ENCODE measurements around the gene VPS54. TPM values are rescaled to one million over a fixed set of nuclear protein-coding genes. Genes with fewer than 3 reads are reported as not detected.

Gene VPS54
- total RNA-seq, 1 experiment from 2014 or later = 21.2 TPM

DNA sequence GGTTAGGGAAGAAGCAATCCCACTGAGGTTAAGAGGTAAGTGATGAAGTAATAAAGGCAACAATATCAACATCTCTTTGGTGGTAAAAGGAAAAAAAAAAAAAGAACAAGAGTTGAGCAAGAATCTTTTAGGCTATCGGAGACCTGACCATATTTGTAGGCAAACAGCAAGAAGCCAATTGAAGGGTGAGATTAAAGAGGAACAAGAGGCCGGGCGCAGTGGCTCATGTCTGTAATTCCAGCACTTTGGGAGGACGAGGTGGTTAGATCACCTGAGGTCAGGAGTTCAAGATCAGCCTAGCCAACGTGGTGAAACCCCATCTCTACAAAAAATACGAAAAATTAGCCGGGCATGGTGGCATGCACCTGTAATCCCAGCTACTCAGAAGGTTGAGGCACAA lies 11.3 kb downstream of the VPS54 start:
- in situ Hi-C loops (cut with HindIII; ENCODE audit: low pct_unique_long_range_greater_than_20kb, low sequenced_read_pairs) = no loop called here
- no peaks in the 10 kb centered on the region; the same call in 1 of the 2 replicates for H3K4me1 ChIP-seq (ENCODE audit: control insufficient read depth, insufficient read depth, low read length)
- no peak for ATAC-seq
- intact Hi-C loops (cut with micrococcal nuclease; ENCODE audit: unreplicated experiment) = no loop called here
- H3K27ac ChIP-seq (ENCODE audit: low read length) = no peak overlapping the region
- BruUV-seq (replicated peaks) = no TSS peak
- H3K27me3 ChIP-seq (ENCODE audit: control insufficient read depth, insufficient read depth, low read length) = no peaks in the 10 kb centered on the region
- no peak for TF ChIP-seq SIN3A (IDR thresholded peaks at IDR 0.05; ENCODE audit: borderline replicate concordance, insufficient read depth, low read depth, low read length)
- no peak for TF ChIP-seq TCF7L2 (IDR thresholded peaks at IDR 0.05; ENCODE audit: low read depth, low read length)
- TF ChIP-seq POLR2AphosphoS5 (IDR thresholded peaks at IDR 0.05; ENCODE audit: low read depth, low read length) = no peak
- no peak for TF ChIP-seq CTCF (IDR thresholded peaks at IDR 0.05)
- no peak for DNase-seq (ENCODE audit: low read depth, low spot score)
- no peaks in the 10 kb centered on the region for H3K9me3 ChIP-seq (ENCODE audit: control insufficient read depth, insufficient read depth, low read depth, low read length)
- H3K36me3 ChIP-seq (ENCODE audit: control insufficient read depth, insufficient read depth, low read length) = no peaks in the 10 kb centered on the region
- ChIA-PET CTCF (no interaction called here), POLR2A (no interaction called here)
- no peak overlapping the region for H3K4me3 ChIP-seq (ENCODE audit: low read depth in 2 of 2, low read length in 2 of 2)

- POLR2A ChIA-PET = no interaction called here
- TF ChIP-seq POLR2AphosphoS5 (IDR thresholded peaks at IDR 0.05; ENCODE audit: low read depth, low read length) = no peak
- TF ChIP-seq, protein P1, sequence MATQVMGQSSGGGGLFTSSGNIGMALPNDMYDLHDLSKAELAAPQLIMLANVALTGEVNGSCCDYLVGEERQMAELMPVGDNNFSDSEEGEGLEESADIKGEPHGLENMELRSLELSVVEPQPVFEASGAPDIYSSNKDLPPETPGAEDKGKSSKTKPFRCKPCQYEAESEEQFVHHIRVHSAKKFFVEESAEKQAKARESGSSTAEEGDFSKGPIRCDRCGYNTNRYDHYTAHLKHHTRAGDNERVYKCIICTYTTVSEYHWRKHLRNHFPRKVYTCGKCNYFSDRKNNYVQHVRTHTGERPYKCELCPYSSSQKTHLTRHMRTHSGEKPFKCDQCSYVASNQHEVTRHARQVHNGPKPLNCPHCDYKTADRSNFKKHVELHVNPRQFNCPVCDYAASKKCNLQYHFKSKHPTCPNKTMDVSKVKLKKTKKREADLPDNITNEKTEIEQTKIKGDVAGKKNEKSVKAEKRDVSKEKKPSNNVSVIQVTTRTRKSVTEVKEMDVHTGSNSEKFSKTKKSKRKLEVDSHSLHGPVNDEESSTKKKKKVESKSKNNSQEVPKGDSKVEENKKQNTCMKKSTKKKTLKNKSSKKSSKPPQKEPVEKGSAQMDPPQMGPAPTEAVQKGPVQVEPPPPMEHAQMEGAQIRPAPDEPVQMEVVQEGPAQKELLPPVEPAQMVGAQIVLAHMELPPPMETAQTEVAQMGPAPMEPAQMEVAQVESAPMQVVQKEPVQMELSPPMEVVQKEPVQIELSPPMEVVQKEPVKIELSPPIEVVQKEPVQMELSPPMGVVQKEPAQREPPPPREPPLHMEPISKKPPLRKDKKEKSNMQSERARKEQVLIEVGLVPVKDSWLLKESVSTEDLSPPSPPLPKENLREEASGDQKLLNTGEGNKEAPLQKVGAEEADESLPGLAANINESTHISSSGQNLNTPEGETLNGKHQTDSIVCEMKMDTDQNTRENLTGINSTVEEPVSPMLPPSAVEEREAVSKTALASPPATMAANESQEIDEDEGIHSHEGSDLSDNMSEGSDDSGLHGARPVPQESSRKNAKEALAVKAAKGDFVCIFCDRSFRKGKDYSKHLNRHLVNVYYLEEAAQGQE (IDR thresholded peaks at IDR 0.05; ENCODE audit: insufficient read depth in 1 of 2, low read depth in 2 of 2, low read length in 1 of 2) = no peak
- TF ChIP-seq CTCF (IDR thresholded peaks at IDR 0.05) = no peak
- intact Hi-C loops (cut with micrococcal nuclease; ENCODE audit: unreplicated experiment) = no loop called here
- ATAC-seq (no peak), DNase-seq (ENCODE audit: low read depth, low spot score) (no peak)
- Histone ChIP-seq H3K9me3 (ENCODE audit: control insufficient read depth, insufficient read depth, low read depth, low read length) (no peaks in the 10 kb centered on the region), H3K36me3 (ENCODE audit: control insufficient read depth, insufficient read depth, low read length) (no peaks in the 10 kb centered on the region), H3K27ac (ENCODE audit: low read length) (no peak overlapping the region), H3K4me3 (ENCODE audit: low read depth in 2 of 2, low read length in 2 of 2) (no peak overlapping the region), H3K27me3 (ENCODE audit: control insufficient read depth, insufficient read depth, low read length) (no peaks in the 10 kb centered on the region), H3K4me1 (ENCODE audit: control insufficient read depth, insufficient read depth, low read length) (no peaks in the 10 kb centered on the region)
- no TSS peak for BruUV-seq (replicated peaks)
- in situ Hi-C loops (cut with HindIII; ENCODE audit: low pct_unique_long_range_greater_than_20kb, low sequenced_read_pairs) = no loop called here
- CTCF ChIA-PET = no interaction called here
Observed at GRCh38 chr2:64005707-64006356, 13.4 kb downstream of the VPS54 start.
